GM18868 (cell line): ENCODE measurements around the gene EYA2.
"Not testable (repeated sequence)": the region's sequence is repeated elsewhere in the genome, so short reads cannot be mapped to it uniquely, and the experiment has no call there.

ENCODE experiments used
- ATAC-seq: cut with Tn5 transposase; IDR thresholded peaks from one replicate; pipeline ENCODE4 v1.9.1; 2021; ENCODE audit warnings: mild to moderate bottlenecking, moderate library complexity; ENCODE audit not compliant: unreplicated experiment

EYA2 gene

GRCh38 chr20:47196091-47197081 is 301.7 kb downstream of the EYA2 start:
- ATAC-seq: no peak

- no peak for ATAC-seq
Observed at GRCh38 chr20:47198254-47198671, 303.6 kb downstream of the EYA2 start.

GRCh38 chr20:47198996-47199552 is 304.4 kb downstream of the EYA2 start:
- no peak for ATAC-seq

GRCh38 chr20:47201074-47201730 is 306.6 kb downstream of the EYA2 start:
- no peak for ATAC-seq

- ATAC-seq: no peak
Observed at GRCh38 chr20:47202733-47203667, 308.4 kb downstream of the EYA2 start.

GRCh38 chr20:47204008-47204849 is 309.6 kb downstream of the EYA2 start:
- ATAC-seq: no peak

GRCh38 chr20:47204850-47205122 is 310.1 kb downstream of the EYA2 start:
- not testable (repeated sequence) for ATAC-seq

- peak; percentile 57 for ATAC-seq
Observed at GRCh38 chr20:47205577-47206123, 311.0 kb downstream of the EYA2 start.

- ATAC-seq: not testable (repeated sequence)
Observed at GRCh38 chr20:47206552-47206951, 311.9 kb downstream of the EYA2 start.

GRCh38 chr20:47206962-47207641 is 312.5 kb downstream of the EYA2 start:
- ATAC-seq: no peak

GRCh38 chr20:47208534-47209174 is 314.0 kb downstream of the EYA2 start:
- ATAC-seq: no peak

- no peak for ATAC-seq
Observed at GRCh38 chr20:47209982-47210381, 315.3 kb downstream of the EYA2 start.

GRCh38 chr20:47210470-47210869 is 315.8 kb downstream of the EYA2 start:
- no peak for ATAC-seq

- no peak for ATAC-seq
Observed at GRCh38 chr20:47211036-47211435, 316.4 kb downstream of the EYA2 start.

- no peak for ATAC-seq
Observed at GRCh38 chr20:47212606-47213207, 318.1 kb downstream of the EYA2 start.

- ATAC-seq: no peak
Observed at GRCh38 chr20:47213966-47214365, 319.3 kb downstream of the EYA2 start.

- ATAC-seq: no peak
Observed at GRCh38 chr20:47215653-47216397, 321.2 kb downstream of the EYA2 start.
